Measurements from ENCODE around the gene KRTAP4-8.
"Not testable (repeated sequence)": the region's sequence is repeated elsewhere in the genome, so short reads cannot be mapped to it uniquely, and the experiment has no call there.

Gene KRTAP4-8

GRCh38 chr17:41098042-41098441 lies at the start of gene KRTAP4-8:
Gene KRTAP4-8 (minus strand): TSS chr17:41098142. CDS start chr17:41098084, 58 bp downstream.
- Histone ChIP-seq H3K27me3 (ENCODE audit: control insufficient read depth in 5 of 5, insufficient read depth in 4 of 5, low read length in 5 of 5) (peaks cover 0 to 2% (median 0%) of the 10 kb centered on the region in 5 donors), H3K4me1 (ENCODE audit: control insufficient read depth in 5 of 5, insufficient read depth in 5 of 5, low read length in 5 of 5) (no peaks in the 10 kb centered on the region), H3K27ac (ENCODE audit: low read depth, low read length) (no peak within 1 kb of the TSS), H3K9ac (ENCODE audit: low read length in 5 of 5) (no peak within 1 kb of the TSS), H3K4me3 (ENCODE audit: low read depth in 1 of 5, low read length in 5 of 5) (no peak within 1 kb of the TSS), H3K36me3 (ENCODE audit: control insufficient read depth in 5 of 5, insufficient read depth in 5 of 5, low read length in 5 of 5) (no peaks in the 10 kb centered on the region), H3K9me3 (ENCODE audit: control insufficient read depth in 5 of 5, low read length in 5 of 5) (no peaks in the 10 kb centered on the region)

GRCh38 chr17:41145261-41145660 lies 47.3 kb upstream of the KRTAP4-8 start:
- Histone ChIP-seq H3K9me3 (ENCODE audit: control insufficient read depth in 5 of 5, low read length in 5 of 5) (peaks cover under 1 to 14% (median 8%) of the 10 kb centered on the region in 5 donors), H3K4me1 (ENCODE audit: control insufficient read depth in 5 of 5, insufficient read depth in 5 of 5, low read length in 5 of 5) (no peaks in the 10 kb centered on the region), H3K27ac (ENCODE audit: low read depth, low read length) (no peak overlapping the region), H3K4me3 (ENCODE audit: low read depth in 1 of 5, low read length in 5 of 5) (no peak overlapping the region), H3K9ac (ENCODE audit: low read length in 5 of 5) (no peak overlapping the region), H3K36me3 (ENCODE audit: control insufficient read depth in 5 of 5, insufficient read depth in 5 of 5, low read length in 5 of 5) (no peaks in the 10 kb centered on the region), H3K27me3 (ENCODE audit: control insufficient read depth in 5 of 5, insufficient read depth in 4 of 5, low read length in 5 of 5) (peaks cover 0 to 5% (median 0%) of the 10 kb centered on the region in 5 donors)

GRCh38 chr17:41144846-41145245 lies 46.9 kb upstream of the KRTAP4-8 start:
- no peak overlapping the region for H3K9ac ChIP-seq (ENCODE audit: low read length in 5 of 5)
- H3K27ac ChIP-seq (ENCODE audit: low read depth, low read length): no peak overlapping the region
- H3K4me3 ChIP-seq (ENCODE audit: low read depth in 1 of 5, low read length in 5 of 5): no peak overlapping the region
- no peaks in the 10 kb centered on the region for H3K4me1 ChIP-seq (ENCODE audit: control insufficient read depth in 5 of 5, insufficient read depth in 5 of 5, low read length in 5 of 5)
- H3K36me3 ChIP-seq (ENCODE audit: control insufficient read depth in 5 of 5, insufficient read depth in 5 of 5, low read length in 5 of 5): no peaks in the 10 kb centered on the region
- peaks cover 0 to 4% (median 0%) of the 10 kb centered on the region in 5 donors for H3K27me3 ChIP-seq (ENCODE audit: control insufficient read depth in 5 of 5, insufficient read depth in 4 of 5, low read length in 5 of 5)
- H3K9me3 ChIP-seq (ENCODE audit: control insufficient read depth in 5 of 5, low read length in 5 of 5): peaks cover 3 to 18% (median 11%) of the 10 kb centered on the region in 5 donors

- Histone ChIP-seq H3K4me1 (ENCODE audit: control insufficient read depth in 5 of 5, insufficient read depth in 5 of 5, low read length in 5 of 5) (no peaks in the 10 kb centered on the region), H3K9me3 (ENCODE audit: control insufficient read depth in 5 of 5, low read length in 5 of 5) (peaks cover 3 to 21% (median 14%) of the 10 kb centered on the region in 5 donors), H3K27ac (ENCODE audit: low read depth, low read length) (no peak overlapping the region), H3K36me3 (ENCODE audit: control insufficient read depth in 5 of 5, insufficient read depth in 5 of 5, low read length in 5 of 5) (no peaks in the 10 kb centered on the region), H3K27me3 (ENCODE audit: control insufficient read depth in 5 of 5, insufficient read depth in 4 of 5, low read length in 5 of 5) (peaks cover 0 to 4% (median 0%) of the 10 kb centered on the region in 5 donors), H3K9ac (ENCODE audit: low read length in 5 of 5) (no peak overlapping the region), H3K4me3 (ENCODE audit: low read depth in 1 of 5, low read length in 5 of 5) (no peak overlapping the region)
Measured at GRCh38 chr17:41141361-41141760, 43.4 kb upstream of the KRTAP4-8 start.

- no peak within 1 kb of the TSS for H3K27ac ChIP-seq (ENCODE audit: low read depth, low read length)
Measured at GRCh38 chr17:41140360-41141131, 42.6 kb upstream of the KRTAP4-8 start, which contains the start of gene KRTAP4-6. Gene KRTAP4-6 (minus strand): TSS chr17:41140544. CDS start chr17:41140487, 57 bp downstream.

GRCh38 chr17:41139865-41140264 lies 41.9 kb upstream of the KRTAP4-8 start:
- H3K4me3 ChIP-seq (ENCODE audit: low read depth in 1 of 5, low read length in 5 of 5); H3K4me1 ChIP-seq (ENCODE audit: control insufficient read depth in 5 of 5, insufficient read depth in 5 of 5, low read length in 5 of 5); H3K27me3 ChIP-seq (ENCODE audit: control insufficient read depth in 5 of 5, insufficient read depth in 4 of 5, low read length in 5 of 5); H3K9ac ChIP-seq (ENCODE audit: low read length in 5 of 5); H3K27ac ChIP-seq (ENCODE audit: low read depth, low read length); H3K36me3 ChIP-seq (ENCODE audit: control insufficient read depth in 5 of 5, insufficient read depth in 5 of 5, low read length in 5 of 5): not testable (repeated sequence)
- peaks cover 3 to 21% (median 14%) of the 10 kb centered on the region in 5 donors for H3K9me3 ChIP-seq (ENCODE audit: control insufficient read depth in 5 of 5, low read length in 5 of 5)

More at GRCh38 chr17:41140360-41141131, 42.6 kb upstream of the KRTAP4-8 start, which contains the start of gene KRTAP4-6:
- H3K36me3 ChIP-seq (ENCODE audit: control insufficient read depth in 5 of 5, insufficient read depth in 5 of 5, low read length in 5 of 5): no peaks in the 10 kb centered on the region
- H3K9ac ChIP-seq (ENCODE audit: low read length in 5 of 5): no peak within 1 kb of the TSS
- H3K9me3 ChIP-seq (ENCODE audit: control insufficient read depth in 5 of 5, low read length in 5 of 5): peaks cover 3 to 21% (median 14%) of the 10 kb centered on the region in 5 donors
- no peak within 1 kb of the TSS for H3K4me3 ChIP-seq (ENCODE audit: low read depth in 1 of 5, low read length in 5 of 5)
- peaks cover 0 to 4% (median 0%) of the 10 kb centered on the region in 5 donors for H3K27me3 ChIP-seq (ENCODE audit: control insufficient read depth in 5 of 5, insufficient read depth in 4 of 5, low read length in 5 of 5)
- H3K4me1 ChIP-seq (ENCODE audit: control insufficient read depth in 5 of 5, insufficient read depth in 5 of 5, low read length in 5 of 5): no peaks in the 10 kb centered on the region

GRCh38 chr17:41133880-41134735 lies 36.2 kb upstream of the KRTAP4-8 start:
- Histone ChIP-seq H3K9me3 (ENCODE audit: control insufficient read depth in 5 of 5, low read length in 5 of 5) (peaks cover 0 to 3% (median 0%) of the 10 kb centered on the region in 5 donors), H3K27ac (ENCODE audit: low read depth, low read length) (no peak overlapping the region), H3K27me3 (ENCODE audit: control insufficient read depth in 5 of 5, insufficient read depth in 4 of 5, low read length in 5 of 5) (no peaks in the 10 kb centered on the region), H3K4me1 (ENCODE audit: control insufficient read depth in 5 of 5, insufficient read depth in 5 of 5, low read length in 5 of 5) (no peaks in the 10 kb centered on the region), H3K4me3 (ENCODE audit: low read depth in 1 of 5, low read length in 5 of 5) (no peak overlapping the region), H3K9ac (ENCODE audit: low read length in 5 of 5) (no peak overlapping the region), H3K36me3 (ENCODE audit: control insufficient read depth in 5 of 5, insufficient read depth in 5 of 5, low read length in 5 of 5) (no peaks in the 10 kb centered on the region)

- H3K4me3 ChIP-seq (ENCODE audit: low read depth in 1 of 5, low read length in 5 of 5): no peak overlapping the region
- H3K9me3 ChIP-seq (ENCODE audit: control insufficient read depth in 5 of 5, low read length in 5 of 5): no peaks in the 10 kb centered on the region
- H3K4me1 ChIP-seq (ENCODE audit: control insufficient read depth in 5 of 5, insufficient read depth in 5 of 5, low read length in 5 of 5): no peaks in the 10 kb centered on the region
- H3K36me3 ChIP-seq (ENCODE audit: control insufficient read depth in 5 of 5, insufficient read depth in 5 of 5, low read length in 5 of 5): no peaks in the 10 kb centered on the region
- no peaks in the 10 kb centered on the region for H3K27me3 ChIP-seq (ENCODE audit: control insufficient read depth in 5 of 5, insufficient read depth in 4 of 5, low read length in 5 of 5)
- H3K27ac ChIP-seq (ENCODE audit: low read depth, low read length): no peak overlapping the region
- H3K9ac ChIP-seq (ENCODE audit: low read length in 5 of 5): no peak overlapping the region
Measured at GRCh38 chr17:41131979-41132378, 34.0 kb upstream of the KRTAP4-8 start.

- Histone ChIP-seq H3K9ac (ENCODE audit: low read length in 5 of 5) (no peak overlapping the region), H3K36me3 (ENCODE audit: control insufficient read depth in 5 of 5, insufficient read depth in 5 of 5, low read length in 5 of 5) (no peaks in the 10 kb centered on the region), H3K27ac (ENCODE audit: low read depth, low read length) (no peak overlapping the region), H3K27me3 (ENCODE audit: control insufficient read depth in 5 of 5, insufficient read depth in 4 of 5, low read length in 5 of 5) (no peaks in the 10 kb centered on the region), H3K4me1 (ENCODE audit: control insufficient read depth in 5 of 5, insufficient read depth in 5 of 5, low read length in 5 of 5) (no peaks in the 10 kb centered on the region), H3K9me3 (ENCODE audit: control insufficient read depth in 5 of 5, low read length in 5 of 5) (peaks cover 0 to under 1% (median 0%) of the 10 kb centered on the region in 5 donors), H3K4me3 (ENCODE audit: low read depth in 1 of 5, low read length in 5 of 5) (no peak overlapping the region)
Measured at GRCh38 chr17:41127371-41127770, 29.4 kb upstream of the KRTAP4-8 start.

- H3K27ac ChIP-seq (ENCODE audit: low read depth, low read length): no peak overlapping the region
- H3K4me3 ChIP-seq (ENCODE audit: low read depth in 1 of 5, low read length in 5 of 5): no peak overlapping the region
- peaks cover 0 to 3% (median 0%) of the 10 kb centered on the region in 5 donors for H3K9me3 ChIP-seq (ENCODE audit: control insufficient read depth in 5 of 5, low read length in 5 of 5)
- H3K9ac ChIP-seq (ENCODE audit: low read length in 5 of 5): no peak overlapping the region
- H3K4me1 ChIP-seq (ENCODE audit: control insufficient read depth in 5 of 5, insufficient read depth in 5 of 5, low read length in 5 of 5): no peaks in the 10 kb centered on the region
- H3K36me3 ChIP-seq (ENCODE audit: control insufficient read depth in 5 of 5, insufficient read depth in 5 of 5, low read length in 5 of 5): no peaks in the 10 kb centered on the region
- peaks cover 0 to 3% (median 0%) of the 10 kb centered on the region in 5 donors for H3K27me3 ChIP-seq (ENCODE audit: control insufficient read depth in 5 of 5, insufficient read depth in 4 of 5, low read length in 5 of 5)
Measured at GRCh38 chr17:41126412-41126811, 28.5 kb upstream of the KRTAP4-8 start.

Data from subcutaneous abdominal adipose tissue (tissue), 5 donors.